A549 (cell line): ENCODE data around the gene ENPP1. TPM values are rescaled to one million over a fixed set of nuclear protein-coding genes. Genes with fewer than 3 reads are reported as not detected.

ENCODE experiments used
- ATAC-seq, 2 experiments: fragments of 200-7000 bp in 1 of 2; fragments of >200 bp in 1 of 2; cut with Nextera tagmentation in 1 of 2; cut with Tn5 transposase in 1 of 2; 3 replicates each; pipeline versions ENCODE4 v1.8.0 to v1.9.1; 2018 to 2020; ENCODE audit warnings: mild to moderate bottlenecking in 1 of 2, moderate library complexity in 1 of 2
- CTCF ChIA-PET: fragments of 300-600 bp; sonication (Branson Sonifier 250); formaldehyde crosslinking; extraction: SDS; loops from one replicate; lab custom pipeline; 2021; ENCODE audit warnings: antibody characterized with exemption, inconsistent platforms; lab: Yijun Ruan, JAX
- POLR2A ChIA-PET: fragments of 350-600 bp; formaldehyde crosslinking; extraction: SDS; loops from one replicate; lab custom pipeline; 2021; ENCODE audit warnings: antibody characterized with exemption, inconsistent platforms; lab: Yijun Ruan, JAX
- DNase-seq, 2 experiments: peaks; one replicate each; pipeline versions ENCODE4 v3.0.0 to v3.0.0-alpha.2; 2011 to 2016; ENCODE audit warnings: low read depth in 1 of 2, low spot score in 1 of 2
- FAIRE-seq: peaks from 2 replicates; lab custom pipeline; 2011; peaks lifted over from hg19 to GRCh38; lab: Jason Lieb, UNC
- H3K27ac ChIP-seq, 2 experiments: fragments of >200 bp; sonication (Bioruptor Twin); formaldehyde crosslinking; 3 replicates each; pipeline ENCODE4 v1.5.1; 2016 to 2017
- H3K4me1 ChIP-seq: fragments of >200 bp; sonication (Bioruptor Twin); formaldehyde crosslinking; 3 replicates; pipeline ENCODE4 v1.6.1; 2016
- H3K4me2 ChIP-seq: fragments of >200 bp; sonication (Bioruptor Twin); formaldehyde crosslinking; 3 replicates; pipeline ENCODE4 v1.6.1; 2016
- H3K4me3 ChIP-seq: fragments of >200 bp; sonication (Bioruptor Twin); formaldehyde crosslinking; 3 replicates; pipeline ENCODE4 v1.5.1; 2016
- H3K9me3 ChIP-seq: fragments of >200 bp; sonication (Bioruptor Twin); formaldehyde crosslinking; 3 replicates; pipeline ENCODE4 v1.6.1; 2016
- CBX2 ChIP-seq: fragments of 200-600 bp; sonication (generic); IDR thresholded peaks from 2 replicates; pipeline ENCODE4 v1.6.1; 2016; ENCODE audit warnings: low read depth, mild to moderate bottlenecking, borderline replicate concordance
- CBX8 ChIP-seq: fragments of 200-600 bp; sonication (generic); IDR thresholded peaks from 2 replicates; pipeline ENCODE4 v1.6.1; 2016
- CEBPB ChIP-seq, 2 experiments: fragments of >200 bp in 1 of 2; sonication (Bioruptor Twin) in 1 of 2; formaldehyde crosslinking in 1 of 2; IDR thresholded peaks; 2 replicates each; pipeline ENCODE4 v1.6.1; 2012 to 2016
- CHD2 ChIP-seq: fragments of 150-350 bp; IDR thresholded peaks from 2 replicates; pipeline ENCODE4 v1.6.1; 2014; ENCODE audit warnings: low read length; ENCODE audit not compliant: partially characterized antibody
- CHD4 ChIP-seq: fragments of 200-600 bp; sonication (generic); IDR thresholded peaks from 2 replicates; pipeline ENCODE4 v1.6.1; 2016; ENCODE audit warnings: antibody characterized with exemption, mild to moderate bottlenecking, borderline replicate concordance
- EP300 ChIP-seq, 2 experiments: fragments of >200 bp; sonication (Bioruptor Twin); formaldehyde crosslinking; IDR thresholded peaks; 2 replicates in 1 of 2; 3 replicates in 1 of 2; pipeline ENCODE4 v1.6.1; 2016 to 2017
- FOXS1 ChIP-seq: fragments of 250-450 bp; sonication (Bioruptor Pico); IDR thresholded peaks from 2 replicates; pipeline ENCODE4 v1.5.0; 2020; ENCODE audit warnings: mild to moderate bottlenecking, moderate library complexity
- GATA3 ChIP-seq: IDR thresholded peaks from 2 replicates; pipeline ENCODE4 v1.6.1; 2012; ENCODE audit warnings: borderline replicate concordance
- HES2 ChIP-seq: fragments of >200 bp; sonication (Bioruptor Twin); formaldehyde crosslinking; IDR thresholded peaks from 2 replicates; pipeline ENCODE4 v1.6.1; 2016
- HEYL ChIP-seq: fragments of 250-450 bp; sonication (Bioruptor Pico); IDR thresholded peaks from 2 replicates; pipeline ENCODE4 v1.8.0; 2021; ENCODE audit warnings: mild to moderate bottlenecking, moderate library complexity
- HOXB13 ChIP-seq: fragments of 250-450 bp; sonication (Bioruptor Pico); IDR thresholded peaks from 2 replicates; pipeline ENCODE4 v1.5.0; 2020; ENCODE audit warnings: low read depth, mild to moderate bottlenecking, moderate library complexity
- HOXB5 ChIP-seq: fragments of 250-450 bp; sonication (Bioruptor Pico); IDR thresholded peaks from 2 replicates; pipeline ENCODE4 v1.5.0; 2020; ENCODE audit warnings: mild to moderate bottlenecking, moderate library complexity
- KDM1A ChIP-seq: fragments of 200-600 bp; sonication (generic); IDR thresholded peaks from 2 replicates; pipeline ENCODE4 v1.6.1; 2016; ENCODE audit warnings: low read depth, mild to moderate bottlenecking
- MAFK ChIP-seq: fragments of 450-650 bp; IDR thresholded peaks from 2 replicates; pipeline ENCODE4 v1.6.1; 2014; ENCODE audit not compliant: partially characterized antibody
- MYC ChIP-seq: IDR thresholded peaks from 2 replicates; pipeline ENCODE4 v1.6.1; 2012; ENCODE audit warnings: mild to moderate bottlenecking, inconsistent platforms, low read length, improper control_type of control experiment, borderline replicate concordance
- PBX3 ChIP-seq: IDR thresholded peaks from 2 replicates; pipeline ENCODE4 v1.6.1; 2012
- POLR2A ChIP-seq: IDR thresholded peaks from 2 replicates; pipeline ENCODE4 v1.6.1; 2012; ENCODE audit warnings: mild to moderate bottlenecking, low read length
- POLR2AphosphoS2 ChIP-seq: conservative IDR thresholded peaks from 2 replicates; pipeline ENCODE4 v1.6.1; 2012; ENCODE audit warnings: low read length, improper control_type of control experiment, inconsistent platforms
- RARB ChIP-seq: fragments of 250-450 bp; sonication (Bioruptor Pico); IDR thresholded peaks from 2 replicates; pipeline ENCODE4 v1.8.0; 2021; ENCODE audit warnings: mild to moderate bottlenecking, moderate library complexity
- REST ChIP-seq: fragments of 200-600 bp; sonication (generic); IDR thresholded peaks from 2 replicates; pipeline ENCODE4 v1.6.1; 2016; ENCODE audit warnings: antibody characterized with exemption, mild to moderate bottlenecking, moderate library complexity
- RFX5 ChIP-seq: fragments of 450-650 bp; IDR thresholded peaks from 2 replicates; pipeline ENCODE4 v1.7.1; 2014; ENCODE audit warnings: antibody characterized with exemption, mild to moderate bottlenecking, moderate library complexity
- SMC3 ChIP-seq: fragments of >200 bp; sonication (Bioruptor Twin); formaldehyde crosslinking; IDR thresholded peaks from 3 replicates; pipeline ENCODE4 v1.6.1; 2018; ENCODE audit warnings: inconsistent platforms
- TP53 ChIP-seq: fragments of 250-450 bp; sonication (Bioruptor Pico); IDR thresholded peaks from 2 replicates; pipeline ENCODE4 v1.5.0; 2021; ENCODE audit warnings: mild to moderate bottlenecking, moderate library complexity
- ZNF302 ChIP-seq: fragments of 250-450 bp; sonication (Bioruptor Pico); IDR thresholded peaks from 2 replicates; pipeline ENCODE4 v1.9.0; 2021; ENCODE audit warnings: inconsistent platforms, mild to moderate bottlenecking, moderate library complexity
- ZSCAN20 ChIP-seq: fragments of 250-450 bp; sonication (Bioruptor Pico); IDR thresholded peaks from 2 replicates; pipeline ENCODE4 v1.8.0; 2022; ENCODE audit warnings: mild to moderate bottlenecking, moderate library complexity
- polyA plus RNA-seq, 4 experiments: library from polyadenylated mRNA; depleted of rRNA in 3 of 4; stranded (reverse); fragments of >200 nt; fragmentation: RNase III in 1 of 4; extraction: RNeasy Plus Mini Kit Qiagen cat#74134 plus additional on column Dnase treatment in 1 of 4; gene quantifications; 2 replicates in 3 of 4; 3 replicates in 1 of 4; pipeline ENCODE4 v1.2.3, GENCODE V29; 2011 to 2017

Gene ENPP1
- polyA plus RNA-seq, 2 of the 4 experiments (the other 2 are of a cell fraction) = 0.97 to 5.3 TPM

- TF ChIP-seq MAFK = no peak
- no peak for TF ChIP-seq REST
- TF ChIP-seq ZNF302 (CRISPR knock-in tag) = no peak
- TF ChIP-seq RARB (CRISPR knock-in tag) = no peak
- TF ChIP-seq RFX5 = no peak
- TF ChIP-seq CHD2 = no peak
- no peak for TF ChIP-seq POLR2A
- no peak for TF ChIP-seq FOXS1 (CRISPR knock-in tag)
Observed at GRCh38 chr6:131851049-131851769, 43.4 kb downstream of the ENPP1 start (continued).

- H3K4me2 ChIP-seq = no peak overlapping the region
- ChIA-PET CTCF (no interaction called here), POLR2A (no interaction called here)
- H3K4me3 ChIP-seq = no peak overlapping the region
- TF ChIP-seq HEYL = no peak
- TF ChIP-seq HES2 = no peak
- no peak for TF ChIP-seq PBX3
- TF ChIP-seq CBX8 = no peak
- TF ChIP-seq POLR2A = no peak
- no peak for TF ChIP-seq HOXB5
- TF ChIP-seq MYC = no peak
- TF ChIP-seq POLR2AphosphoS2 = no peak
- no peak for TF ChIP-seq SMC3
- TF ChIP-seq TP53 (CRISPR knock-in tag) = no peak
- TF ChIP-seq GATA3 = no peak
- TF ChIP-seq REST = no peak
- TF ChIP-seq KDM1A = no peak
- TF ChIP-seq ZSCAN20 (CRISPR knock-in tag) = no peak
- TF ChIP-seq HOXB13 (CRISPR knock-in tag) = no peak
- TF ChIP-seq CEBPB (IDR thresholded peaks at IDR 0.05) = no peak
- TF ChIP-seq EP300 (IDR thresholded peaks at IDR 0.05) = no peak
- no peak for TF ChIP-seq CBX2
- TF ChIP-seq CHD4 = no peak
- DNase-seq = no peak
- no peak for FAIRE-seq
- H3K27ac ChIP-seq = no peak overlapping the region
- H3K9me3 ChIP-seq = no peaks in the 10 kb centered on the region
- H3K4me1 ChIP-seq = no peaks in the 10 kb centered on the region; the same call in 2 of the 3 replicates
- no peak for ATAC-seq
Observed at GRCh38 chr6:131852200-131852599, 44.4 kb downstream of the ENPP1 start.
